WTC11 (cell line): ENCODE results near the gene TCAF1. TPM values are rescaled to one million over a fixed set of nuclear protein-coding genes. Genes with fewer than 3 reads are reported as not detected.

Experiments
- ATAC-seq: fragments of 200-7000 bp; cut with Tn5 transposase; 2 replicates; pipeline ENCODE4 v1.10.0; 2021; ENCODE audit warnings: mild to moderate bottlenecking, moderate library complexity
- CTCF ChIA-PET: fragments of 300-600 bp; sonication (Branson Sonifier 250); formaldehyde crosslinking; loops from one replicate; lab custom pipeline; 2021; ENCODE audit warnings: antibody characterized with exemption; lab: Charles Lee
- POLR2A ChIA-PET: fragments of 350-600 bp; sonication (Branson Sonifier 250); formaldehyde crosslinking; loops from one replicate; lab custom pipeline; 2021; ENCODE audit warnings: antibody characterized with exemption; lab: Charles Lee
- DNase-seq: peaks from one replicate; pipeline ENCODE4 v3.0.0; 2021; ENCODE audit warnings: low spot score
- H3K27ac Mint-ChIP-seq: 2 replicates; pipeline ENCODE4 v1.8.0; 2021; ENCODE audit warnings: mixed read lengths
- H3K27me3 Mint-ChIP-seq: 2 replicates; pipeline ENCODE4 v1.8.0; 2021; ENCODE audit warnings: low read depth, mild to moderate bottlenecking, moderate library complexity, mixed read lengths
- H3K36me3 Mint-ChIP-seq: 2 replicates; pipeline ENCODE4 v1.8.0; 2021; ENCODE audit warnings: mixed read lengths
- H3K4me1 Mint-ChIP-seq: 2 replicates; pipeline ENCODE4 v1.8.0; 2022; ENCODE audit warnings: mixed read lengths
- H3K4me3 Mint-ChIP-seq: 2 replicates; pipeline ENCODE4 v1.8.0; 2021; ENCODE audit warnings: mild to moderate bottlenecking, moderate library complexity, mixed read lengths
- H3K9me3 Mint-ChIP-seq: 2 replicates; pipeline ENCODE4 v1.8.0; 2021; ENCODE audit warnings: mixed read lengths
- CREM ChIP-seq: sonication (generic); formaldehyde crosslinking; IDR thresholded peaks from 2 replicates; pipeline ENCODE4 v1.8.1; 2022; ENCODE audit warnings: mild to moderate bottlenecking, missing genetic modification reagents, moderate library complexity
- EMX1 ChIP-seq: fragments of 250-450 bp; sonication (Bioruptor Pico); IDR thresholded peaks from 2 replicates; pipeline ENCODE4 v1.8.0; 2021; ENCODE audit warnings: mild to moderate bottlenecking
- FOXJ3 ChIP-seq: sonication (generic); formaldehyde crosslinking; IDR thresholded peaks from 2 replicates; pipeline ENCODE4 v1.9.0; 2021; ENCODE audit warnings: missing genetic modification reagents, mild to moderate bottlenecking, borderline replicate concordance
- FOXK1 ChIP-seq: sonication (generic); formaldehyde crosslinking; IDR thresholded peaks from 2 replicates; pipeline ENCODE4 v1.8.0; 2022; ENCODE audit warnings: mild to moderate bottlenecking, moderate library complexity, missing genetic modification reagents
- GTF2I ChIP-seq: fragments of 250-450 bp; sonication (Bioruptor Pico); conservative IDR thresholded peaks from 2 replicates; pipeline ENCODE4 v1.4.0; 2021; ENCODE audit warnings: mild to moderate bottlenecking
- JUN ChIP-seq: sonication (generic); formaldehyde crosslinking; IDR thresholded peaks from 2 replicates; pipeline ENCODE4 v1.8.0; 2023; ENCODE audit warnings: mild to moderate bottlenecking, missing genetic modification reagents
- KAT7 ChIP-seq: sonication (generic); formaldehyde crosslinking; IDR thresholded peaks from 2 replicates; pipeline ENCODE4 v1.8.1; 2023; ENCODE audit warnings: missing genetic modification reagents, mild to moderate bottlenecking, borderline replicate concordance
- MYBL2 ChIP-seq: sonication (generic); formaldehyde crosslinking; IDR thresholded peaks from 2 replicates; pipeline ENCODE4 v1.8.1; 2023; ENCODE audit warnings: mild to moderate bottlenecking, moderate library complexity, missing genetic modification reagents
- NFYB ChIP-seq: sonication (generic); formaldehyde crosslinking; conservative IDR thresholded peaks from 2 replicates; pipeline ENCODE4 v1.8.0; 2022; ENCODE audit warnings: low read depth, missing genetic modification reagents
- NR3C1 ChIP-seq: sonication (generic); formaldehyde crosslinking; conservative IDR thresholded peaks from 2 replicates; pipeline ENCODE4 v1.8.1; 2023; ENCODE audit warnings: low read depth, mild to moderate bottlenecking, missing genetic modification reagents
- PRRX2 ChIP-seq: fragments of 250-450 bp; sonication (Bioruptor Pico); IDR thresholded peaks from 2 replicates; pipeline ENCODE4 v1.8.0; 2021; ENCODE audit warnings: mild to moderate bottlenecking
- RELA ChIP-seq: sonication (generic); formaldehyde crosslinking; IDR thresholded peaks from 2 replicates; pipeline ENCODE4 v1.8.1; 2022; ENCODE audit warnings: missing genetic modification reagents, mild to moderate bottlenecking, borderline replicate concordance
- TP53 ChIP-seq: sonication (generic); formaldehyde crosslinking; IDR thresholded peaks from 2 replicates; pipeline ENCODE4 v1.8.1; 2023; ENCODE audit warnings: mild to moderate bottlenecking, missing genetic modification reagents
- ZNF138 ChIP-seq: sonication (generic); formaldehyde crosslinking; conservative IDR thresholded peaks from 2 replicates; pipeline ENCODE4 v1.8.1; 2022; ENCODE audit warnings: mild to moderate bottlenecking, moderate library complexity, missing genetic modification reagents
- ZNF232 ChIP-seq: sonication (generic); formaldehyde crosslinking; IDR thresholded peaks from 2 replicates; pipeline ENCODE4 v1.8.0; 2022; ENCODE audit warnings: mild to moderate bottlenecking, missing genetic modification reagents
- ZNF416 ChIP-seq: fragments of 250-450 bp; sonication (Bioruptor Pico); IDR thresholded peaks from 2 replicates; pipeline ENCODE4 v1.9.0; 2021; ENCODE audit warnings: mild to moderate bottlenecking, inconsistent platforms
- total RNA-seq: library from RNA; stranded (reverse); gene quantifications from 3 replicates; pipeline ENCODE4 v1.2.3, GENCODE V29; 2021
- TF ChIP-seq, protein P1 (sequence below): sonication (generic); formaldehyde crosslinking; IDR thresholded peaks from 2 replicates; pipeline ENCODE4 v1.8.1; 2023; ENCODE audit warnings: mild to moderate bottlenecking, missing genetic modification reagents
- TF ChIP-seq, protein P2 (sequence below): sonication (generic); formaldehyde crosslinking; conservative IDR thresholded peaks from 2 replicates; pipeline ENCODE4 v1.8.1; 2023; ENCODE audit warnings: mild to moderate bottlenecking, low read depth, missing genetic modification reagents, moderate library complexity
- TF ChIP-seq, protein P3 (sequence below): sonication (generic); formaldehyde crosslinking; IDR thresholded peaks from 2 replicates; pipeline ENCODE4 v1.8.0; 2022; ENCODE audit warnings: mild to moderate bottlenecking, missing genetic modification reagents
- TF ChIP-seq, protein P4 (sequence below): fragments of 250-450 bp; sonication (Bioruptor Pico); IDR thresholded peaks from 2 replicates; pipeline ENCODE4 v1.9.0; 2021; ENCODE audit warnings: mild to moderate bottlenecking
- TF ChIP-seq, protein P5 (sequence below): fragments of 250-450 bp; sonication (Bioruptor Pico); IDR thresholded peaks from 2 replicates; pipeline ENCODE4 v1.9.0; 2021; ENCODE audit warnings: mild to moderate bottlenecking
- TF ChIP-seq, protein P6 (sequence below): sonication (generic); formaldehyde crosslinking; IDR thresholded peaks from 2 replicates; pipeline ENCODE4 v1.8.1; 2023; ENCODE audit warnings: mild to moderate bottlenecking, missing genetic modification reagents, moderate library complexity
- TF ChIP-seq, protein P7 (sequence below): sonication (generic); formaldehyde crosslinking; IDR thresholded peaks from 2 replicates; pipeline ENCODE4 v1.8.1; 2023; ENCODE audit warnings: mild to moderate bottlenecking, missing genetic modification reagents, moderate library complexity
- TF ChIP-seq, protein P8 (sequence below): sonication (generic); formaldehyde crosslinking; IDR thresholded peaks from 2 replicates; pipeline ENCODE4 v1.8.1; 2022; ENCODE audit warnings: low read depth, missing genetic modification reagents, borderline replicate concordance
- TF ChIP-seq, protein P9 (sequence below): sonication (generic); formaldehyde crosslinking; conservative IDR thresholded peaks from 2 replicates; pipeline ENCODE4 v1.8.1; 2022; ENCODE audit warnings: mild to moderate bottlenecking, missing genetic modification reagents

The TCAF1 gene
- total RNA-seq, 1 experiment from 2014 or later: 52.7 TPM

DNA sequence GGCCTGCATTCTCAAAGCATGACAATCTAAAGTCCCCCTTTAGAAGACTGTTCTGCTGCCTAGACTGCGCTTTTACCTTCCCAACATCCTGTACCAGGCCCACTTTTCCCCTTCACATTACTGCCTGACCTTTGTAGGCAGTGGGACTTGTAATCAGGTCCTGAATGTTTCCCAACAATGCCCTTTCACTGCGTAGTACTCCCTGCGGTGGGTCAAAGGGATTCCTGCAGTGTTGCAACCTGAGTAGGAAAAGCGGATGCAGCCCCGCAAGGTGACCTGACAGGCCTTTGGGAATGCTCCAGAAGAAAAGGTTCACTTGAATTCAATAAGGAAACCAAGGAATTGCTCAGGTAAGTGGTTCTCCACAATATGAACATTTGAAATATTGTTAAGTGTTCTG lies 4.9 kb upstream of the TCAF1 start:
- ChIA-PET POLR2A (no interaction called here), CTCF (interaction anchor here (2.1 kb wide), 1 partner anchor 221 kb away, joined by 7 read pairs; no protein-coding TSS in a partner anchor)
- H3K27me3 Mint-ChIP-seq: peaks cover 4% of the 10 kb centered on the region; the same call in 1 of the 2 replicates
- H3K4me1 Mint-ChIP-seq: peaks cover 50% of the 10 kb centered on the region
- DNase-seq: peak; percentile 74
- no peak overlapping the region; the same call in 1 of the 2 replicates for H3K4me3 Mint-ChIP-seq
- peak overlapping the region; percentile 90 for H3K27ac Mint-ChIP-seq
- H3K36me3 Mint-ChIP-seq: no peaks in the 10 kb centered on the region
- H3K9me3 Mint-ChIP-seq: peaks cover 5% of the 10 kb centered on the region; the same call in 1 of the 2 replicates
- peak; percentile 72 for ATAC-seq
- TF ChIP-seq, protein P1, sequence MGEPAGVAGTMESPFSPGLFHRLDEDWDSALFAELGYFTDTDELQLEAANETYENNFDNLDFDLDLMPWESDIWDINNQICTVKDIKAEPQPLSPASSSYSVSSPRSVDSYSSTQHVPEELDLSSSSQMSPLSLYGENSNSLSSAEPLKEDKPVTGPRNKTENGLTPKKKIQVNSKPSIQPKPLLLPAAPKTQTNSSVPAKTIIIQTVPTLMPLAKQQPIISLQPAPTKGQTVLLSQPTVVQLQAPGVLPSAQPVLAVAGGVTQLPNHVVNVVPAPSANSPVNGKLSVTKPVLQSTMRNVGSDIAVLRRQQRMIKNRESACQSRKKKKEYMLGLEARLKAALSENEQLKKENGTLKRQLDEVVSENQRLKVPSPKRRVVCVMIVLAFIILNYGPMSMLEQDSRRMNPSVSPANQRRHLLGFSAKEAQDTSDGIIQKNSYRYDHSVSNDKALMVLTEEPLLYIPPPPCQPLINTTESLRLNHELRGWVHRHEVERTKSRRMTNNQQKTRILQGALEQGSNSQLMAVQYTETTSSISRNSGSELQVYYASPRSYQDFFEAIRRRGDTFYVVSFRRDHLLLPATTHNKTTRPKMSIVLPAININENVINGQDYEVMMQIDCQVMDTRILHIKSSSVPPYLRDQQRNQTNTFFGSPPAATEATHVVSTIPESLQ (CRISPR knock-in tag): no peak
- TF ChIP-seq KAT7 (no peak), ZNF416 (CRISPR knock-in tag) (no peak), EMX1 (no peak), CREM (CRISPR knock-in tag) (no peak), TP53 (CRISPR knock-in tag) (no peak), MYBL2 (CRISPR knock-in tag) (no peak), NFYB (CRISPR knock-in tag) (no peak), JUN (CRISPR knock-in tag) (no peak), ZNF232 (CRISPR knock-in tag) (0 out of 2 replicates have a peak, but pooled peaks have one; percentile 35), GTF2I (no peak), FOXJ3 (CRISPR knock-in tag) (no peak), FOXK1 (CRISPR knock-in tag) (0 out of 2 replicates have a peak, but pooled peaks have one; percentile 30), PRRX2 (no peak), ZNF138 (CRISPR knock-in tag) (no peak), NR3C1 (CRISPR knock-in tag) (no peak), RELA (no peak)
- TF ChIP-seq, protein P2, sequence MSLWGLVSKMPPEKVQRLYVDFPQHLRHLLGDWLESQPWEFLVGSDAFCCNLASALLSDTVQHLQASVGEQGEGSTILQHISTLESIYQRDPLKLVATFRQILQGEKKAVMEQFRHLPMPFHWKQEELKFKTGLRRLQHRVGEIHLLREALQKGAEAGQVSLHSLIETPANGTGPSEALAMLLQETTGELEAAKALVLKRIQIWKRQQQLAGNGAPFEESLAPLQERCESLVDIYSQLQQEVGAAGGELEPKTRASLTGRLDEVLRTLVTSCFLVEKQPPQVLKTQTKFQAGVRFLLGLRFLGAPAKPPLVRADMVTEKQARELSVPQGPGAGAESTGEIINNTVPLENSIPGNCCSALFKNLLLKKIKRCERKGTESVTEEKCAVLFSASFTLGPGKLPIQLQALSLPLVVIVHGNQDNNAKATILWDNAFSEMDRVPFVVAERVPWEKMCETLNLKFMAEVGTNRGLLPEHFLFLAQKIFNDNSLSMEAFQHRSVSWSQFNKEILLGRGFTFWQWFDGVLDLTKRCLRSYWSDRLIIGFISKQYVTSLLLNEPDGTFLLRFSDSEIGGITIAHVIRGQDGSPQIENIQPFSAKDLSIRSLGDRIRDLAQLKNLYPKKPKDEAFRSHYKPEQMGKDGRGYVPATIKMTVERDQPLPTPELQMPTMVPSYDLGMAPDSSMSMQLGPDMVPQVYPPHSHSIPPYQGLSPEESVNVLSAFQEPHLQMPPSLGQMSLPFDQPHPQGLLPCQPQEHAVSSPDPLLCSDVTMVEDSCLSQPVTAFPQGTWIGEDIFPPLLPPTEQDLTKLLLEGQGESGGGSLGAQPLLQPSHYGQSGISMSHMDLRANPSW (CRISPR knock-in tag): no peak
- TF ChIP-seq, protein P3, sequence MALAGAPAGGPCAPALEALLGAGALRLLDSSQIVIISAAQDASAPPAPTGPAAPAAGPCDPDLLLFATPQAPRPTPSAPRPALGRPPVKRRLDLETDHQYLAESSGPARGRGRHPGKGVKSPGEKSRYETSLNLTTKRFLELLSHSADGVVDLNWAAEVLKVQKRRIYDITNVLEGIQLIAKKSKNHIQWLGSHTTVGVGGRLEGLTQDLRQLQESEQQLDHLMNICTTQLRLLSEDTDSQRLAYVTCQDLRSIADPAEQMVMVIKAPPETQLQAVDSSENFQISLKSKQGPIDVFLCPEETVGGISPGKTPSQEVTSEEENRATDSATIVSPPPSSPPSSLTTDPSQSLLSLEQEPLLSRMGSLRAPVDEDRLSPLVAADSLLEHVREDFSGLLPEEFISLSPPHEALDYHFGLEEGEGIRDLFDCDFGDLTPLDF (CRISPR knock-in tag): no peak
- TF ChIP-seq, protein P4, sequence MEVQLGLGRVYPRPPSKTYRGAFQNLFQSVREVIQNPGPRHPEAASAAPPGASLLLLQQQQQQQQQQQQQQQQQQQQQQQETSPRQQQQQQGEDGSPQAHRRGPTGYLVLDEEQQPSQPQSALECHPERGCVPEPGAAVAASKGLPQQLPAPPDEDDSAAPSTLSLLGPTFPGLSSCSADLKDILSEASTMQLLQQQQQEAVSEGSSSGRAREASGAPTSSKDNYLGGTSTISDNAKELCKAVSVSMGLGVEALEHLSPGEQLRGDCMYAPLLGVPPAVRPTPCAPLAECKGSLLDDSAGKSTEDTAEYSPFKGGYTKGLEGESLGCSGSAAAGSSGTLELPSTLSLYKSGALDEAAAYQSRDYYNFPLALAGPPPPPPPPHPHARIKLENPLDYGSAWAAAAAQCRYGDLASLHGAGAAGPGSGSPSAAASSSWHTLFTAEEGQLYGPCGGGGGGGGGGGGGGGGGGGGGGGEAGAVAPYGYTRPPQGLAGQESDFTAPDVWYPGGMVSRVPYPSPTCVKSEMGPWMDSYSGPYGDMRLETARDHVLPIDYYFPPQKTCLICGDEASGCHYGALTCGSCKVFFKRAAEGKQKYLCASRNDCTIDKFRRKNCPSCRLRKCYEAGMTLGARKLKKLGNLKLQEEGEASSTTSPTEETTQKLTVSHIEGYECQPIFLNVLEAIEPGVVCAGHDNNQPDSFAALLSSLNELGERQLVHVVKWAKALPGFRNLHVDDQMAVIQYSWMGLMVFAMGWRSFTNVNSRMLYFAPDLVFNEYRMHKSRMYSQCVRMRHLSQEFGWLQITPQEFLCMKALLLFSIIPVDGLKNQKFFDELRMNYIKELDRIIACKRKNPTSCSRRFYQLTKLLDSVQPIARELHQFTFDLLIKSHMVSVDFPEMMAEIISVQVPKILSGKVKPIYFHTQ: no peak
- TF ChIP-seq, protein P5, sequence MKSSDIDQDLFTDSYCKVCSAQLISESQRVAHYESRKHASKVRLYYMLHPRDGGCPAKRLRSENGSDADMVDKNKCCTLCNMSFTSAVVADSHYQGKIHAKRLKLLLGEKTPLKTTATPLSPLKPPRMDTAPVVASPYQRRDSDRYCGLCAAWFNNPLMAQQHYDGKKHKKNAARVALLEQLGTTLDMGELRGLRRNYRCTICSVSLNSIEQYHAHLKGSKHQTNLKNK (CRISPR knock-in tag): no peak
- TF ChIP-seq, protein P6, sequence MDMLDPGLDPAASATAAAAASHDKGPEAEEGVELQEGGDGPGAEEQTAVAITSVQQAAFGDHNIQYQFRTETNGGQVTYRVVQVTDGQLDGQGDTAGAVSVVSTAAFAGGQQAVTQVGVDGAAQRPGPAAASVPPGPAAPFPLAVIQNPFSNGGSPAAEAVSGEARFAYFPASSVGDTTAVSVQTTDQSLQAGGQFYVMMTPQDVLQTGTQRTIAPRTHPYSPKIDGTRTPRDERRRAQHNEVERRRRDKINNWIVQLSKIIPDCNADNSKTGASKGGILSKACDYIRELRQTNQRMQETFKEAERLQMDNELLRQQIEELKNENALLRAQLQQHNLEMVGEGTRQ (CRISPR knock-in tag): no peak
- TF ChIP-seq, protein P7, sequence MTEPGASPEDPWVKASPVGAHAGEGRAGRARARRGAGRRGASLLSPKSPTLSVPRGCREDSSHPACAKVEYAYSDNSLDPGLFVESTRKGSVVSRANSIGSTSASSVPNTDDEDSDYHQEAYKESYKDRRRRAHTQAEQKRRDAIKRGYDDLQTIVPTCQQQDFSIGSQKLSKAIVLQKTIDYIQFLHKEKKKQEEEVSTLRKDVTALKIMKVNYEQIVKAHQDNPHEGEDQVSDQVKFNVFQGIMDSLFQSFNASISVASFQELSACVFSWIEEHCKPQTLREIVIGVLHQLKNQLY (CRISPR knock-in tag): no peak
- TF ChIP-seq, protein P8, sequence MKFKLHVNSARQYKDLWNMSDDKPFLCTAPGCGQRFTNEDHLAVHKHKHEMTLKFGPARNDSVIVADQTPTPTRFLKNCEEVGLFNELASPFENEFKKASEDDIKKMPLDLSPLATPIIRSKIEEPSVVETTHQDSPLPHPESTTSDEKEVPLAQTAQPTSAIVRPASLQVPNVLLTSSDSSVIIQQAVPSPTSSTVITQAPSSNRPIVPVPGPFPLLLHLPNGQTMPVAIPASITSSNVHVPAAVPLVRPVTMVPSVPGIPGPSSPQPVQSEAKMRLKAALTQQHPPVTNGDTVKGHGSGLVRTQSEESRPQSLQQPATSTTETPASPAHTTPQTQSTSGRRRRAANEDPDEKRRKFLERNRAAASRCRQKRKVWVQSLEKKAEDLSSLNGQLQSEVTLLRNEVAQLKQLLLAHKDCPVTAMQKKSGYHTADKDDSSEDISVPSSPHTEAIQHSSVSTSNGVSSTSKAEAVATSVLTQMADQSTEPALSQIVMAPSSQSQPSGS (CRISPR knock-in tag): no peak
- TF ChIP-seq, protein P9, sequence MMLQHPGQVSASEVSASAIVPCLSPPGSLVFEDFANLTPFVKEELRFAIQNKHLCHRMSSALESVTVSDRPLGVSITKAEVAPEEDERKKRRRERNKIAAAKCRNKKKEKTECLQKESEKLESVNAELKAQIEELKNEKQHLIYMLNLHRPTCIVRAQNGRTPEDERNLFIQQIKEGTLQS (CRISPR knock-in tag): no peak
